Endothelial cell of hepatic sinusoid (primary cell): ENCODE measurements around the gene CMA1.
"Not testable (repeated sequence)": the region's sequence is repeated elsewhere in the genome, so short reads cannot be mapped to it uniquely, and the experiment has no call there.

ENCODE experiments used
- in situ Hi-C: cut with HindIII; loops from 2 replicates; pipeline ENCODE4 v1.10.0; 2017; ENCODE audit warnings: low sequenced_read_pairs

The CMA1 gene

GRCh38 chr14:24470450-24470849, 37.6 kb downstream of the CMA1 start:
- in situ Hi-C loops = not testable (repeated sequence)

- in situ Hi-C loops = no loop called here
Measured at GRCh38 chr14:24465805-24466204, 42.3 kb downstream of the CMA1 start.

- in situ Hi-C loops = no loop called here
Measured at GRCh38 chr14:24465368-24465767, 42.7 kb downstream of the CMA1 start.

GRCh38 chr14:24463884-24464785, 43.9 kb downstream of the CMA1 start:
- in situ Hi-C loops = no loop called here

GRCh38 chr14:24463017-24463883, 44.8 kb downstream of the CMA1 start:
- in situ Hi-C loops = no loop called here

GRCh38 chr14:24461336-24461735, 46.7 kb downstream of the CMA1 start:
- in situ Hi-C loops = no loop called here

GRCh38 chr14:24459331-24459730, 48.7 kb downstream of the CMA1 start:
- in situ Hi-C loops = no loop called here

GRCh38 chr14:24458736-24459135, 49.3 kb downstream of the CMA1 start:
- in situ Hi-C loops = no loop called here

- in situ Hi-C loops = no loop called here
Measured at GRCh38 chr14:24456980-24457379, 51.1 kb downstream of the CMA1 start.
